Testis (tissue), 2 donors: ENCODE results near the gene DCST2.

Source experiments
- POLR2A ChIP-seq: fragments of 450-650 bp; IDR thresholded peaks from one replicate; pipeline ENCODE4 v1.6.1; 2017; ENCODE audit warnings: antibody characterized with exemption, mild to moderate bottlenecking, moderate library complexity
- TF ChIP-seq, protein P1 (sequence below), 3 experiments: fragments of 450-650 bp in 2 of 3; fragments of 200-600 bp in 1 of 3; sonication (generic) in 1 of 3; IDR thresholded peaks; one replicate each; pipeline ENCODE4 v1.5.1; 2016 to 2019; ENCODE audit warnings: antibody characterized with exemption in 3 of 3, mild to moderate bottlenecking in 2 of 3, moderate library complexity in 1 of 3

DNA sequence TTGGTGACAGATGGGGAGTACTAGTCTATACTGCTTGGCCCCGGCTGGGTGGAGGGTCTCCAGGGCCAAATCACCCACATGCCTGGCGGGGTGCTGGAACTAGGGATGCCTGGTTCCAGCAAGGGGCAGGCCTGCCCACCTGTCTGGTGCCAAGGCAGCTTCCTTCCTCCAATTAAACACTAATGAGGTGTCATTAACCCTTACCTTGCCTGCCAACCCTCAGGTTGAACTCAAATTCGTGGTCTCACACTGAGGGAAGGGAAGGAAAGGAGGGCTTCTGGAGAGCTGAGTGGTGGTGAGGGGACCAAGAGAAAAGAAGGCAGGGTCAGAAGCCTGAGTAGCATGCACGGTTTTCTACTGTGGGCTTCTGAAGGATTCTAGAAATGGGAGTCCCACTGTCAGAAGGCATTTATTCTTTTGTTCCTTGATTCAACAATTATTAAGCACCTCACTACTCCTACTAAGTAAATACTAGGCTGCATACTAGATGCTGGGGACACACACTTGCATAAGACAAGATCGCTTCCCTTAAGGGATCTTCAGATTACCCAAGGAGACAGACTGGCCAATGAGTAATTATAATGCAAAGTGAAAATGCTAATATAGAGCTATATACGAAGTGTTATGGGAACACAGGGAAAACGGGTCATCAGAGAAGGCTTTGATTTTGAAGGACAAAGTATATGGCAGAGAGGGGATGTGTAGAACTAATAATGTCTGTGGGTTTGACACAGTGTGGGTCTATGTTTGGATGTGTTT, 39.1 kb upstream of the DCST2 start:
- TF ChIP-seq, protein P1, sequence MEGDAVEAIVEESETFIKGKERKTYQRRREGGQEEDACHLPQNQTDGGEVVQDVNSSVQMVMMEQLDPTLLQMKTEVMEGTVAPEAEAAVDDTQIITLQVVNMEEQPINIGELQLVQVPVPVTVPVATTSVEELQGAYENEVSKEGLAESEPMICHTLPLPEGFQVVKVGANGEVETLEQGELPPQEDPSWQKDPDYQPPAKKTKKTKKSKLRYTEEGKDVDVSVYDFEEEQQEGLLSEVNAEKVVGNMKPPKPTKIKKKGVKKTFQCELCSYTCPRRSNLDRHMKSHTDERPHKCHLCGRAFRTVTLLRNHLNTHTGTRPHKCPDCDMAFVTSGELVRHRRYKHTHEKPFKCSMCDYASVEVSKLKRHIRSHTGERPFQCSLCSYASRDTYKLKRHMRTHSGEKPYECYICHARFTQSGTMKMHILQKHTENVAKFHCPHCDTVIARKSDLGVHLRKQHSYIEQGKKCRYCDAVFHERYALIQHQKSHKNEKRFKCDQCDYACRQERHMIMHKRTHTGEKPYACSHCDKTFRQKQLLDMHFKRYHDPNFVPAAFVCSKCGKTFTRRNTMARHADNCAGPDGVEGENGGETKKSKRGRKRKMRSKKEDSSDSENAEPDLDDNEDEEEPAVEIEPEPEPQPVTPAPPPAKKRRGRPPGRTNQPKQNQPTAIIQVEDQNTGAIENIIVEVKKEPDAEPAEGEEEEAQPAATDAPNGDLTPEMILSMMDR (IDR thresholded peaks at IDR 0.05) = no peak
- no peak for TF ChIP-seq POLR2A
